ENCODE measurements around the gene RIPPLY3. TPM values are rescaled to one million over a fixed set of nuclear protein-coding genes. Genes with fewer than 3 reads are reported as not detected.

Gene RIPPLY3
- total RNA-seq, 4 donors from 2014 or later = not detected

DNA sequence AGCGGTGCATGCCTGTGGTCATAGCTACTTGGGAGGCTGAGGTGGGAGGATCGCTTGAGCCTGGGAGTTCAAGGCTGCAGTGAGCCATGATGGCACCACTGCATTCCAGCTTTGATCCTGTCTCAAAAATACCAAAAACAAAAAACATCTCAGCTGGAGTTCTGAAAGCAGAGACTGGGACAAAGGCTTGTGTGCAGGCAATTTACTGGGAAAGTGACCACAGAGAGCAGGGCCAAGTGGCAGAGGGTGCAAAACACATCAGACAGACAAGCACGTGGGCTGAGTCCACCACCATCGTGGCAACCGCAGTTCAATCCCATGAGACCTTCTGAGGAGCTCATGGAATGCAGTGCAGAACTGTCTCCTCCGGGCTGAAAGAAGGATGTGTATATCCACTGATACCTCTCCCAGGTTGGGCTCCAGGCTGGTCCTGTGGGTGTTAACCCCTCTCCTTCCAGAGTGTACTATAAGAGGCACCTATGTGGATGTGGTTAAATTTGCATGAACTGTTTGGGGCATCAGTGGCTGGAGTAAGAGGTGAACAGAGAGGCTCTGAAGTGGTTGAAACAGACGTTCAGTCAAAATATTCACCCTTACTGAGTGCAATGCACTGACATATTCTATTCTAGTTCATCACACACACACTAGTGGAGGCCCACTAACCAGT, 55.6 kb downstream of the RIPPLY3 start:
- no peak overlapping the region for H3K4me3 ChIP-seq
- no peak overlapping the region for H3K27ac ChIP-seq (replicated peaks in 1 of 4)
- intact Hi-C loops (cut with DNase I) = no loop called here
- peaks cover 0 to 11% (median 8%) of the 10 kb centered on the region in 4 donors for H3K4me1 ChIP-seq
- DNase-seq (ENCODE audit: extremely low spot score) = no peak
- H3K27me3 ChIP-seq = no peaks in the 10 kb centered on the region
- H3K36me3 ChIP-seq = peaks cover 0 to 26% (median 9%) of the 10 kb centered on the region in 4 donors
- H3K9me3 ChIP-seq = no peaks in the 10 kb centered on the region
- TF ChIP-seq EP300 (IDR thresholded peaks at IDR 0.05) (no peak), POLR2A (IDR thresholded peaks at IDR 0.05; ENCODE audit: low read depth) (no peak), POLR2AphosphoS5 (IDR thresholded peaks at IDR 0.05) (no peak)
- TF ChIP-seq, protein P1, sequence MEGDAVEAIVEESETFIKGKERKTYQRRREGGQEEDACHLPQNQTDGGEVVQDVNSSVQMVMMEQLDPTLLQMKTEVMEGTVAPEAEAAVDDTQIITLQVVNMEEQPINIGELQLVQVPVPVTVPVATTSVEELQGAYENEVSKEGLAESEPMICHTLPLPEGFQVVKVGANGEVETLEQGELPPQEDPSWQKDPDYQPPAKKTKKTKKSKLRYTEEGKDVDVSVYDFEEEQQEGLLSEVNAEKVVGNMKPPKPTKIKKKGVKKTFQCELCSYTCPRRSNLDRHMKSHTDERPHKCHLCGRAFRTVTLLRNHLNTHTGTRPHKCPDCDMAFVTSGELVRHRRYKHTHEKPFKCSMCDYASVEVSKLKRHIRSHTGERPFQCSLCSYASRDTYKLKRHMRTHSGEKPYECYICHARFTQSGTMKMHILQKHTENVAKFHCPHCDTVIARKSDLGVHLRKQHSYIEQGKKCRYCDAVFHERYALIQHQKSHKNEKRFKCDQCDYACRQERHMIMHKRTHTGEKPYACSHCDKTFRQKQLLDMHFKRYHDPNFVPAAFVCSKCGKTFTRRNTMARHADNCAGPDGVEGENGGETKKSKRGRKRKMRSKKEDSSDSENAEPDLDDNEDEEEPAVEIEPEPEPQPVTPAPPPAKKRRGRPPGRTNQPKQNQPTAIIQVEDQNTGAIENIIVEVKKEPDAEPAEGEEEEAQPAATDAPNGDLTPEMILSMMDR (IDR thresholded peaks at IDR 0.05) = no peak
- 74% methylated on average over 7 of the region's 7 CpGs for WGBS

DNA sequence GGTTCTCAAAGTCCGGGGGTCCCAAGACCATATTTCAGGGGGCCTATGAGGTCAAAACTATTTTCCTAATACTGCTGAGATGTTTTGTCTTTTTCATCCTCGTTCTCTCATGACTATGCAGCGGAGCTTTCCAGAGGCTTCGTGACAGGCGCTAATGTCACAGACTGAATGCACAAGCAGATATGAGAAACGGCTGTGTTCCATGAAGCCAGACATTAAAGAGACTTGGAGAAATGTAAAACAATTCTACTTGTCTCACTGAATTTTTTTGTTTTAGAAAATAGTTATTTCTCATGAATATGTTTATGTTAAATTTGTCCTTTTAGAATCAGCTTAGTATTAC, 56.1 kb downstream of the RIPPLY3 start:
- no peak for DNase-seq (ENCODE audit: extremely low spot score)
- intact Hi-C loops (cut with DNase I) = no loop called here

GRCh38 chr21:37063433-37063832, 56.9 kb downstream of the RIPPLY3 start:
- intact Hi-C loops (cut with DNase I) = no loop called here
- H3K27me3 ChIP-seq = no peaks in the 10 kb centered on the region
- TF ChIP-seq, protein P1 (IDR thresholded peaks at IDR 0.05) = no peak
- TF ChIP-seq EP300 (IDR thresholded peaks at IDR 0.05) = no peak
- no peak for TF ChIP-seq POLR2AphosphoS5 (IDR thresholded peaks at IDR 0.05)
- TF ChIP-seq POLR2A (IDR thresholded peaks at IDR 0.05; ENCODE audit: low read depth) = no peak

More for the DNA sequence above, 56.1 kb downstream of the RIPPLY3 start:
- Histone ChIP-seq H3K9me3 (no peaks in the 10 kb centered on the region), H3K27ac (replicated peaks in 1 of 4) (no peak overlapping the region), H3K36me3 (peaks cover 0 to 30% (median 12%) of the 10 kb centered on the region in 4 donors), H3K4me3 (no peak overlapping the region), H3K4me1 (peaks cover 0 to 11% (median 8%) of the 10 kb centered on the region in 4 donors), H3K27me3 (no peaks in the 10 kb centered on the region)
- 78% methylated on average over 6 of the region's 6 CpGs for WGBS
- no peak for TF ChIP-seq POLR2A (IDR thresholded peaks at IDR 0.05; ENCODE audit: low read depth)
- no peak for TF ChIP-seq EP300 (IDR thresholded peaks at IDR 0.05)
- TF ChIP-seq POLR2AphosphoS5 (IDR thresholded peaks at IDR 0.05) = no peak
- TF ChIP-seq, protein P1 (IDR thresholded peaks at IDR 0.05) = no peak

DNA sequence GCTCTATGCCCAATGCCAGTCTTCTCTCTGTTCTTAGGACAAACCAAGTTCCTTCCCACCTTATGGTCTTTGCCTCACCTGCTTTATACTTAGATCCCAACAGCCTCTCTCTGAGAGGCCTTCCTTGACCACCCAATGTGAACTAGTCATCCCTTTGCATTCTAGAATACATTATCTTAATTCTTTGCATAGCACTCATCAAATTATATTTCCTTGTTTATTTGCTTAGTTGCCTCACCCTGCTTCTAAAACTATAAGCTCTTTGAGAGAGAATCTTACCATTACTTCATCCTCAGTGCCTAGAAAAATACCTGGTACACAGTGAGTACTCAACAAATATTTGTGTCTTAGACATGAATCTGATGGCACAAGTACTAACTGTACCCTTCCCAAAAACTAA, 58.3 kb downstream of the RIPPLY3 start:
- no peak overlapping the region for H3K4me3 ChIP-seq
- TF ChIP-seq, protein P1 (IDR thresholded peaks at IDR 0.05) = no peak
- TF ChIP-seq EP300 (IDR thresholded peaks at IDR 0.05) = no peak
- TF ChIP-seq POLR2A (IDR thresholded peaks at IDR 0.05; ENCODE audit: low read depth) = no peak
- no peak for TF ChIP-seq POLR2AphosphoS5 (IDR thresholded peaks at IDR 0.05)
- H3K4me1 ChIP-seq = peaks cover 0 to 11% (median 8%) of the 10 kb centered on the region in 4 donors
- no peaks in the 10 kb centered on the region for H3K9me3 ChIP-seq
- H3K27ac ChIP-seq (replicated peaks in 1 of 4) = no peak overlapping the region
- intact Hi-C loops (cut with DNase I) = no loop called here
- no peaks in the 10 kb centered on the region for H3K27me3 ChIP-seq
- H3K36me3 ChIP-seq = peaks cover 0 to 42% (median 19%) of the 10 kb centered on the region in 4 donors
- DNase-seq (ENCODE audit: extremely low spot score) = no peak

More at GRCh38 chr21:37063433-37063832, 56.9 kb downstream of the RIPPLY3 start:
- no peak for DNase-seq (ENCODE audit: extremely low spot score)
- H3K4me1 ChIP-seq = peaks cover 0 to 11% (median 8%) of the 10 kb centered on the region in 4 donors
- no peak overlapping the region for H3K27ac ChIP-seq (replicated peaks in 1 of 4)
- H3K9me3 ChIP-seq = no peaks in the 10 kb centered on the region
- peaks cover 0 to 31% (median 14%) of the 10 kb centered on the region in 4 donors for H3K36me3 ChIP-seq
- no peak overlapping the region for H3K4me3 ChIP-seq
- WGBS = 60% methylated on average over 1 of the region's 1 CpG

Measured in esophagus muscularis mucosa (tissue), 4 donors.